ENCODE results near the gene ATXN1. TPM values are rescaled to one million over a fixed set of nuclear protein-coding genes. Genes with fewer than 3 reads are reported as not detected.

The ATXN1 gene
- polyA plus RNA-seq, 1 donor from 2014 or later = 28.2 TPM

DNA sequence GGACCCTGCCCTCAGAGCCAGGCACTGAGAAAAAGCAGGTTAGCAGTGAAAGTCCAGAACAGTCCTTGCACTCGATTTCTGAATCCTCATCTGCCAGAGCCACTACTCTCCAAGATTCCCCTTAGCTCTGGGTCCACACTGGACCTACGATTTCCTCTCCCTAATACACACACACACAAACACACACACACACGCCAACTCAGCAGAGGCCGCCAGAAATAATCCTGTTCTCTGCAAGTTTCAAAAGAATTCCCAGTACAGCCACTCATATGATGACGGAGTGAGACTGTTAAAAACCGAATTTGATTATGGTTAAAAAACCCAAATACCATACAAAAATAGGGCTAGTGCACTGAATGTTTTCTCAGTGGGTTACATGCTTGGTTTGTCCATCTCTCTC lies 432.0 kb downstream of the ATXN1 start:
- H4K20me1 ChIP-seq (ENCODE audit: insufficient read depth) = no peaks in the 10 kb centered on the region

DNA sequence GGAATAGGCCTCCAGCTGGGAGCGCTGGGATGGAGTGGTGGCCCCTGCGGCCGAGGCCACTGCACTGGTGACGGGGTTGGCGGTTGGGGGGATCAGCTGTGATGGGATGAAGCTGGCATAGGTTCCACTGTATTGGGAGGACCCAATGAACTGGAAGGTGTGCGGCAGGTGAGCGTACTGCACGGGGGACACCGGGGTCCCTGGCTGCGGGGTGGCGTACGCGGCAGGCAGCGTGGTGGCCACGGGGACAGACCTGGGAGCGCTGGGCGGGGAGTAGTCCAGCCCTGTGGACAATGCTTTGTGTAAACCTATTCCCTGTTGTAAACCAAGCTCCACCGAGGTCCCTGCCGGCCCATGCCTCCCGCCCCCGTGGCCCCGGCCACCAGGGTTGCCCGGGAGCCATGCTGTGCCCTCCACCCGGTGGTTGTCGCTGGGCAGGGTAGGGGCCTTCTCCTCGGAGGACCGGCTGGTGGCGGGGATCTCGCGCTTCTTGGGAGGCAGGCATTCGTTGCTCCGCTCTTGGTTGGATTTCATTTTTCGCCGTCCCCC lies 433.4 kb downstream of the ATXN1 start:
- Histone ChIP-seq H3K9me2 (ENCODE audit: insufficient read depth, low read length) (no peaks in the 10 kb centered on the region), H3K79me2 (replicated peaks; ENCODE audit: insufficient read depth, low read length) (no peaks in the 10 kb centered on the region), H3K9ac (ENCODE audit: low read length) (no peak overlapping the region), H3K27ac (ENCODE audit: low read length) (no peak overlapping the region), H2AFZ (ENCODE audit: low read depth, low read length) (no peak overlapping the region), H3K36me3 (ENCODE audit: insufficient read depth, low read length) (peaks cover 9% of the 10 kb centered on the region), H4K20me1 (ENCODE audit: insufficient read depth) (no peaks in the 10 kb centered on the region), H3K4me2 (ENCODE audit: low read length) (no peak overlapping the region), H3K9me3 (ENCODE audit: low read length) (peaks cover 3% of the 10 kb centered on the region), H3K27me3 (ENCODE audit: insufficient read depth, low read depth, low read length) (no peaks in the 10 kb centered on the region), H3K4me3 (ENCODE audit: low read length) (no peak overlapping the region), H3F3A (ENCODE audit: insufficient read depth, low read length, poor library complexity, severe bottlenecking) (peaks cover 1% of the 10 kb centered on the region)
- TF ChIP-seq TAF1 (IDR thresholded peaks at IDR 0.05; ENCODE audit: low read depth) = no peak
- TF ChIP-seq, protein P1, sequence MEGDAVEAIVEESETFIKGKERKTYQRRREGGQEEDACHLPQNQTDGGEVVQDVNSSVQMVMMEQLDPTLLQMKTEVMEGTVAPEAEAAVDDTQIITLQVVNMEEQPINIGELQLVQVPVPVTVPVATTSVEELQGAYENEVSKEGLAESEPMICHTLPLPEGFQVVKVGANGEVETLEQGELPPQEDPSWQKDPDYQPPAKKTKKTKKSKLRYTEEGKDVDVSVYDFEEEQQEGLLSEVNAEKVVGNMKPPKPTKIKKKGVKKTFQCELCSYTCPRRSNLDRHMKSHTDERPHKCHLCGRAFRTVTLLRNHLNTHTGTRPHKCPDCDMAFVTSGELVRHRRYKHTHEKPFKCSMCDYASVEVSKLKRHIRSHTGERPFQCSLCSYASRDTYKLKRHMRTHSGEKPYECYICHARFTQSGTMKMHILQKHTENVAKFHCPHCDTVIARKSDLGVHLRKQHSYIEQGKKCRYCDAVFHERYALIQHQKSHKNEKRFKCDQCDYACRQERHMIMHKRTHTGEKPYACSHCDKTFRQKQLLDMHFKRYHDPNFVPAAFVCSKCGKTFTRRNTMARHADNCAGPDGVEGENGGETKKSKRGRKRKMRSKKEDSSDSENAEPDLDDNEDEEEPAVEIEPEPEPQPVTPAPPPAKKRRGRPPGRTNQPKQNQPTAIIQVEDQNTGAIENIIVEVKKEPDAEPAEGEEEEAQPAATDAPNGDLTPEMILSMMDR (IDR thresholded peaks at IDR 0.05; ENCODE audit: poor library complexity, severe bottlenecking) = no peak
- no peak for TF ChIP-seq MXI1 (conservative IDR thresholded peaks at IDR 0.05; ENCODE audit: poor library complexity, severe bottlenecking)
- TF ChIP-seq, protein P2, sequence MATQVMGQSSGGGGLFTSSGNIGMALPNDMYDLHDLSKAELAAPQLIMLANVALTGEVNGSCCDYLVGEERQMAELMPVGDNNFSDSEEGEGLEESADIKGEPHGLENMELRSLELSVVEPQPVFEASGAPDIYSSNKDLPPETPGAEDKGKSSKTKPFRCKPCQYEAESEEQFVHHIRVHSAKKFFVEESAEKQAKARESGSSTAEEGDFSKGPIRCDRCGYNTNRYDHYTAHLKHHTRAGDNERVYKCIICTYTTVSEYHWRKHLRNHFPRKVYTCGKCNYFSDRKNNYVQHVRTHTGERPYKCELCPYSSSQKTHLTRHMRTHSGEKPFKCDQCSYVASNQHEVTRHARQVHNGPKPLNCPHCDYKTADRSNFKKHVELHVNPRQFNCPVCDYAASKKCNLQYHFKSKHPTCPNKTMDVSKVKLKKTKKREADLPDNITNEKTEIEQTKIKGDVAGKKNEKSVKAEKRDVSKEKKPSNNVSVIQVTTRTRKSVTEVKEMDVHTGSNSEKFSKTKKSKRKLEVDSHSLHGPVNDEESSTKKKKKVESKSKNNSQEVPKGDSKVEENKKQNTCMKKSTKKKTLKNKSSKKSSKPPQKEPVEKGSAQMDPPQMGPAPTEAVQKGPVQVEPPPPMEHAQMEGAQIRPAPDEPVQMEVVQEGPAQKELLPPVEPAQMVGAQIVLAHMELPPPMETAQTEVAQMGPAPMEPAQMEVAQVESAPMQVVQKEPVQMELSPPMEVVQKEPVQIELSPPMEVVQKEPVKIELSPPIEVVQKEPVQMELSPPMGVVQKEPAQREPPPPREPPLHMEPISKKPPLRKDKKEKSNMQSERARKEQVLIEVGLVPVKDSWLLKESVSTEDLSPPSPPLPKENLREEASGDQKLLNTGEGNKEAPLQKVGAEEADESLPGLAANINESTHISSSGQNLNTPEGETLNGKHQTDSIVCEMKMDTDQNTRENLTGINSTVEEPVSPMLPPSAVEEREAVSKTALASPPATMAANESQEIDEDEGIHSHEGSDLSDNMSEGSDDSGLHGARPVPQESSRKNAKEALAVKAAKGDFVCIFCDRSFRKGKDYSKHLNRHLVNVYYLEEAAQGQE (IDR thresholded peaks at IDR 0.05; ENCODE audit: borderline replicate concordance) = no peak
- no peak for TF ChIP-seq RAD21 (conservative IDR thresholded peaks at IDR 0.05)

More for the DNA sequence above, 432.0 kb downstream of the ATXN1 start:
- H3K79me2 ChIP-seq (replicated peaks; ENCODE audit: insufficient read depth, low read length) = no peaks in the 10 kb centered on the region
- H3K9me3 ChIP-seq (ENCODE audit: low read length) = peaks cover 3% of the 10 kb centered on the region
- no peak overlapping the region for H3K4me3 ChIP-seq (ENCODE audit: low read length)
- H3K9ac ChIP-seq (ENCODE audit: low read length) = no peak overlapping the region
- no peak for TF ChIP-seq RAD21 (conservative IDR thresholded peaks at IDR 0.05)
- no peak for TF ChIP-seq MXI1 (conservative IDR thresholded peaks at IDR 0.05; ENCODE audit: poor library complexity, severe bottlenecking)
- TF ChIP-seq, protein P1 (IDR thresholded peaks at IDR 0.05; ENCODE audit: poor library complexity, severe bottlenecking) = no peak
- no peak for TF ChIP-seq TAF1 (IDR thresholded peaks at IDR 0.05; ENCODE audit: low read depth)
- TF ChIP-seq, protein P2 (IDR thresholded peaks at IDR 0.05; ENCODE audit: borderline replicate concordance) = no peak
- TF ChIP-seq POLR2AphosphoS5 (IDR thresholded peaks at IDR 0.05) = no peak
- no peak for TF ChIP-seq EZH2 (IDR thresholded peaks at IDR 0.05; ENCODE audit: borderline replicate concordance, insufficient read depth, low read length, poor library complexity, severe bottlenecking)
- TF ChIP-seq EP300 (conservative IDR thresholded peaks at IDR 0.05; ENCODE audit: poor library complexity, severe bottlenecking) = no peak
- no peak for TF ChIP-seq SMC3 (conservative IDR thresholded peaks at IDR 0.05; ENCODE audit: poor library complexity)
- no peaks in the 10 kb centered on the region for H3K9me2 ChIP-seq (ENCODE audit: insufficient read depth, low read length)
- H3F3A ChIP-seq (ENCODE audit: insufficient read depth, low read length, poor library complexity, severe bottlenecking) = no peaks in the 10 kb centered on the region
- no peak overlapping the region for H2AFZ ChIP-seq (ENCODE audit: low read depth, low read length)
- no peaks in the 10 kb centered on the region for H3K27me3 ChIP-seq (ENCODE audit: insufficient read depth, low read depth, low read length)
- H3K4me2 ChIP-seq (ENCODE audit: low read length) = no peak overlapping the region
- peaks cover 9% of the 10 kb centered on the region for H3K36me3 ChIP-seq (ENCODE audit: insufficient read depth, low read length)
- H3K27ac ChIP-seq (ENCODE audit: low read length) = no peak overlapping the region

Measured in neural cell (in vitro differentiated cells).